ENCODE data around the gene ADCY3.

ADCY3 gene

GRCh38 chr2:24903161-24904103 lies 16.6 kb downstream of the ADCY3 start:
- no peak for DNase-seq (ENCODE audit: low read depth in 2 of 2)

GRCh38 chr2:24899361-24899910 lies 20.6 kb downstream of the ADCY3 start:
- DNase-seq (ENCODE audit: low read depth in 2 of 2), result no peak

- DNase-seq (ENCODE audit: low read depth in 2 of 2), result no peak
These were observed 21.6 kb downstream of the ADCY3 start for GRCh38 chr2:24898122-24899109.

GRCh38 chr2:24894750-24895149 lies 25.3 kb downstream of the ADCY3 start:
- DNase-seq (ENCODE audit: low read depth in 2 of 2), result no peak

GRCh38 chr2:24893934-24894333 lies 26.1 kb downstream of the ADCY3 start:
- DNase-seq (ENCODE audit: low read depth in 2 of 2), result no peak

- no peak for DNase-seq (ENCODE audit: low read depth in 2 of 2)
These were observed 27.1 kb downstream of the ADCY3 start for GRCh38 chr2:24892928-24893327.

GRCh38 chr2:24891201-24891600 lies 28.8 kb downstream of the ADCY3 start:
- DNase-seq (ENCODE audit: low read depth in 2 of 2), result no peak

GRCh38 chr2:24889221-24889620 lies 30.8 kb downstream of the ADCY3 start:
- no peak for DNase-seq (ENCODE audit: low read depth in 2 of 2)

GRCh38 chr2:24888177-24888576 lies 31.9 kb downstream of the ADCY3 start:
- DNase-seq (ENCODE audit: low read depth in 2 of 2), result no peak

GRCh38 chr2:24887307-24887874 lies 32.6 kb downstream of the ADCY3 start:
- DNase-seq (ENCODE audit: low read depth in 2 of 2), result no peak

- DNase-seq (ENCODE audit: low read depth in 2 of 2), result no peak
These were observed 33.2 kb downstream of the ADCY3 start for GRCh38 chr2:24886691-24887304.

GRCh38 chr2:24886126-24886501 lies 33.9 kb downstream of the ADCY3 start:
- no peak for DNase-seq (ENCODE audit: low read depth in 2 of 2)

GRCh38 chr2:24885221-24886125 lies 34.6 kb downstream of the ADCY3 start:
- no peak for DNase-seq (ENCODE audit: low read depth in 2 of 2)

GRCh38 chr2:24883946-24884345 lies 36.1 kb downstream of the ADCY3 start:
- no peak for DNase-seq (ENCODE audit: low read depth in 2 of 2)

GRCh38 chr2:24881623-24882022 lies 38.4 kb downstream of the ADCY3 start:
- no peak for DNase-seq (ENCODE audit: low read depth in 2 of 2)

- DNase-seq (ENCODE audit: low read depth in 2 of 2), result no peak
These were observed 38.9 kb downstream of the ADCY3 start for GRCh38 chr2:24881158-24881557.

GRCh38 chr2:24878341-24878740 lies 41.7 kb downstream of the ADCY3 start:
- no peak for DNase-seq (ENCODE audit: low read depth in 2 of 2)

GRCh38 chr2:24877646-24878045 lies 42.4 kb downstream of the ADCY3 start:
- no peak for DNase-seq (ENCODE audit: low read depth in 2 of 2)

- no peak for DNase-seq (ENCODE audit: low read depth in 2 of 2)
These were observed 43.0 kb downstream of the ADCY3 start for GRCh38 chr2:24877067-24877466.

- no peak for DNase-seq (ENCODE audit: low read depth in 2 of 2)
These were observed 44.1 kb downstream of the ADCY3 start for GRCh38 chr2:24875901-24876300.
